Mucosa of rectum (tissue), 2 donors: ENCODE measurements around the gene SOWAHA.

Source experiments
- H3K27ac ChIP-seq, 2 donors: one replicate each; pipeline ENCODE4 v1.7.0; 2013; ENCODE audit warnings: inconsistent platforms in 2 of 2, low read depth in 2 of 2, low read length in 2 of 2
- H3K27me3 ChIP-seq, 2 donors: one replicate each; pipeline ENCODE4 v1.7.0; 2013; ENCODE audit warnings: low read length in 2 of 2; ENCODE audit not compliant: control insufficient read depth in 2 of 2, insufficient read depth in 2 of 2
- H3K36me3 ChIP-seq, 2 donors: one replicate each; pipeline ENCODE4 v1.7.0; 2013; ENCODE audit warnings: low read length in 2 of 2; ENCODE audit not compliant: control insufficient read depth in 2 of 2, insufficient read depth in 2 of 2
- H3K4me1 ChIP-seq, 2 donors: one replicate each; pipeline ENCODE4 v1.7.0; 2013; ENCODE audit warnings: low read length in 2 of 2, mild to moderate bottlenecking in 1 of 2; ENCODE audit not compliant: control insufficient read depth in 2 of 2, insufficient read depth in 2 of 2
- H3K4me3 ChIP-seq, 2 donors: one replicate each; pipeline ENCODE4 v1.7.0; 2013; ENCODE audit warnings: low read length in 2 of 2
- H3K9ac ChIP-seq, 2 donors: one replicate each; pipeline ENCODE4 v1.7.0; 2013; ENCODE audit warnings: low read length in 2 of 2, low read depth in 1 of 2, mild to moderate bottlenecking in 1 of 2
- H3K9me3 ChIP-seq, 2 donors: one replicate each; pipeline ENCODE4 v1.7.0; 2013; ENCODE audit warnings: low read length in 2 of 2; ENCODE audit not compliant: control insufficient read depth in 2 of 2
- donor health status: healthy.
- donor health status: Normal muscosa, but diverticular disease.

SOWAHA gene

DNA sequence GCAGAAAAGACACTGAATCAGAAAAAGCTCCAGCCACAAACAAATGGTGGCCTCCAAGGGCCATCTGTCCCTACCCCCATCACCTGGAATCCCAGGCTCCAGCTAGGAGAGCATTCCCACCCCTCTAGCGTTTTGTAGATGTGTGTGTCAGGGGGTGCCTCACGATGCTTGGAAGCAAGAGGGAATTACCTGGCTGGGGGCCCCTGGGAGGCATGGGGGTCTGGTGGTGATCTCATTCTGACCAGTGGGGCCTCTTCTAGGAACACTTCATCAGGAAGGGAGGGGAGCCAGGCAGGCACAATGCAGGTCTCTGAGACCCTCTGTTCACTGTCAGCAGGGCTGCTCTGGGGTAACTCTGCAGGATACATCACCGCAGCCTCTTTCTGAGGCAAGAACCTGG, 11.3 kb downstream of the SOWAHA start:
- Histone ChIP-seq H3K9ac (no peak overlapping the region), H3K27ac (no peak overlapping the region), H3K9me3 (no peaks in the 10 kb centered on the region), H3K4me1 (peaks cover 11 to 19% of the 10 kb centered on the region in 2 donors), H3K4me3 (no peak overlapping the region), H3K36me3 (peaks cover 14 to 19% of the 10 kb centered on the region in 2 donors), H3K27me3 (peaks cover 0 to 2% of the 10 kb centered on the region in 2 donors)

DNA sequence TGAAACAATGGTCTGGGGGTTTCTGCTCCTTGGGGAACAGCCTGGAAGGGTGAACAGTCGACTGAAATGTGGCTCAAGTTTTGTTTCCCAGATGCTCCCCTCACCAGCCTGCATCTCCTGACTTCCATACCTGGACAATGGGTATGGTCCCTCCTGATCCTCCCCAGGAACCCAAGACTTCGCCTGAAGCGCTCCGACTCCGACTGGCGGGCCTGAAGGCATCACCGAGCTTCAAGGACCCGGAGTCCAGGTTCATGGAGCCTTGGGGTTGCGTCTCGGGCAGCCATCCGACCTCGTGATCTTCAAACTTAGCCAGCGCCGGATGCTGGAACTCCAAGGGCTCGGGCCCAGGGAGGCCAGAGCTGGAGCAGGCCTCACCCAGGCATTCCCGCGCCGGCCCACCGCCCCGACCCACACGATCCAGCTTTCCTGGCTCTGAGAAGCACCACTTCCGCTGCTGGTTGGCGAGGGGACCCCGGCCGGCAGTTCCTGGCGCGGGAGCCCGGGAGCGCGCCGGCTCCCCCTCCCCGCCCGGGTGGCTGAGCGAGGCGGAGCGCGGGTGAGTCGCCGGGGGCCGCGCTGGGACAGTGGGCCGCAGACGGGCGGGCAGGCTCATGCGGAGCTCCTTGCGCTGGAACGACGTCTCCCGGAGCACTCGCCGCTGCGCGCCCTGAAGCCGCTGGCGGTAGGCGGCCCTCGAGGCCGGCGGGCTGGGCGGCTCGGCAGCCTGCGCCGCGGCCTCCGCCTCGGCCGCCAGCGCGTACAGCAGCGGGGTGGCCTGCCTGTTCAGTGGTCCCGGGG, 12.1 kb downstream of the SOWAHA start:
- Histone ChIP-seq H3K27ac (no peak overlapping the region), H3K9ac (no peak overlapping the region), H3K27me3 (peaks cover 0 to 1% of the 10 kb centered on the region in 2 donors), H3K4me1 (peaks cover 10 to 15% of the 10 kb centered on the region in 2 donors), H3K9me3 (no peaks in the 10 kb centered on the region), H3K36me3 (peaks cover 14 to 19% of the 10 kb centered on the region in 2 donors), H3K4me3 (no peak overlapping the region)

GRCh38 chr5:132825834-132826391, 12.8 kb downstream of the SOWAHA start:
- H3K36me3 ChIP-seq = peaks cover 14 to 19% of the 10 kb centered on the region in 2 donors
- H3K27me3 ChIP-seq = no peaks in the 10 kb centered on the region
- H3K4me3 ChIP-seq = no peak overlapping the region
- H3K9me3 ChIP-seq = no peaks in the 10 kb centered on the region
- no peak overlapping the region for H3K27ac ChIP-seq
- H3K9ac ChIP-seq = no peak overlapping the region
- peaks cover 10 to 14% of the 10 kb centered on the region in 2 donors for H3K4me1 ChIP-seq

- Histone ChIP-seq H3K9me3 (no peaks in the 10 kb centered on the region), H3K27ac (no peak overlapping the region), H3K4me3 (no peak overlapping the region), H3K36me3 (peaks cover 14 to 19% of the 10 kb centered on the region in 2 donors), H3K9ac (no peak overlapping the region), H3K4me1 (peaks cover 15 to 21% of the 10 kb centered on the region in 2 donors), H3K27me3 (no peaks in the 10 kb centered on the region)
Observed at GRCh38 chr5:132826424-132827082, 13.5 kb downstream of the SOWAHA start.

DNA sequence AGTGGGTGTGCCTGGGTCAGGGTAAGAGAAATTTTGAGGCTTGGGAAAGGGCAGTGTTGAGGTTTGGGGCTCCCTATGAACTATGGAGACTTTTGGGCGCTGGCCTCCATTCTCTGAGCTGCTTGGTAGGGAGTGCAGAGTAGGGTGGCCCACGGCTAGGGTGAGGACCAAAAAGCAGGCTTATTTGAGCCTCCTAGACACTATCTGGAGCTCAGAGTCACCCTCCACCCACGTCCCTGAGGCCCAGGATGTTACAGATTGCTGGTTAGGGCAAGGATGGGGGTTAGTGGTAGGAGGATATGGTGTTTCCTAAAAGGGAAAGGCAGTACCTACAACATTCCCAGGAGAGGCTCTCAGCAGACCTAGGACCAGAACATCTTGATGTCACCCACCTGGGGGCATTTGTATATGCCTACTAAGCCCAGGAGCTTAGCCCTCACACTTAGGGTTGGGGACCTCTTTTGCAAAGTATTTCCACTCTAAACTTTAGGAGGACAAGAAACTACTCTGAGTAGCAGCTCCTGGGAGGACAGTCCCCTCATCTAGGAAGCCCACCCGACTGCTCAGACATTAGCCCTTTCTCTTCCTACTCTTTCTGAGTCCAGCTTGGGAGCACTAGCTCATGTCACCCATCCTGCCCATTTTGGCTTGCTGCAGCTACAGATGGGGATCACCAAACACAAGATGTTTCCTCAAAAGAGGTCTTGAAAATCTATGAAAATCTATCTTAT, 15.0 kb downstream of the SOWAHA start:
- no peak overlapping the region for H3K4me3 ChIP-seq
- H3K27ac ChIP-seq = no peak overlapping the region
- H3K36me3 ChIP-seq = peaks cover 11 to 19% of the 10 kb centered on the region in 2 donors
- H3K4me1 ChIP-seq = peaks cover 15 to 25% of the 10 kb centered on the region in 2 donors
- no peak overlapping the region for H3K9ac ChIP-seq
- H3K27me3 ChIP-seq = no peaks in the 10 kb centered on the region
- no peaks in the 10 kb centered on the region for H3K9me3 ChIP-seq

GRCh38 chr5:132828846-132829494, 15.9 kb downstream of the SOWAHA start:
- Histone ChIP-seq H3K27ac (peak overlapping the region; percentile 90 to 94), H3K36me3 (peaks cover 10 to 16% of the 10 kb centered on the region in 2 donors), H3K27me3 (no peaks in the 10 kb centered on the region), H3K4me1 (peaks cover 15 to 25% of the 10 kb centered on the region in 2 donors), H3K9me3 (no peaks in the 10 kb centered on the region), H3K4me3 (peak overlapping the region; percentile 70 to 85), H3K9ac (peak overlapping the region; percentile 71 to 90)

DNA sequence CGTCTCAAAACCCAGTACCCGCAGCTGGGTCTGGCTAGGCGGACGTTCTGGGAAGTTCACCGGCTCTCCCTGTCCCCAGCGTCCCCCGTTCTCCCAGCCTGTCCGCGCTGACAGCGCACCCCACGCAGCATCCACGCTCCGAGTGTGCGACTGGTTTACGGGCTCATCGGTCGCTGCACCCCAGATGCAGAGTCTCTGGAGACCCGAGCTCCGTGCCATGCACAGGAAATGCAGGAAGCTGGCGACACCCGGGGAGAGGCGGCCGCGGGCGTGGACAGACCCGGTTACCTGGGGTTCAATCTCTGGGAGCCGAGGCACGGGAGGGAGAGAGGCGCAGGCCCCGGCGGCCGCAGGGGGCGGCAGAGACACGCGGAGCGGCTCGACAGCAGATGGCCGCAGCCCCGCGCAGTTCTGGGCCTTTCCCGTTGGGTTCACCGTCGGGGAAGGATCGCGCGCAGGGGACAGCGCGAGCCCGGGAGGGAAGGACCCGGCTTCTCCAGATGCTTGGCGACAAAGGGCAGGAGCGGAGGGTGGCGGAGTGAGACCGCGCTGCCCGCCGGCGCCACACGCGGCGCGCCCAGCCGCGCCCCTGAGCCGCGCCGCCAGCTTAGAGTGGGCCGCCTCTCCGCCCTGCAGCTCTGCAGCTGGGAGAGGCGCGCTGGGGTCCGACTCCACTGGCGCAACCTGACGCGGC, 16.8 kb downstream of the SOWAHA start:
- Histone ChIP-seq H3K4me1 (peaks cover 15 to 25% of the 10 kb centered on the region in 2 donors), H3K36me3 (peaks cover 2 to 10% of the 10 kb centered on the region in 2 donors), H3K9ac (peak overlapping the region; percentile 71 to 90), H3K27me3 (no peaks in the 10 kb centered on the region), H3K4me3 (peak overlapping the region; percentile 70 to 85), H3K27ac (peak overlapping the region; percentile 90 to 94), H3K9me3 (no peaks in the 10 kb centered on the region)

GRCh38 chr5:132830436-132831094, 17.5 kb downstream of the SOWAHA start, which contains the start of gene SHROOM1:
Gene SHROOM1 (minus strand): TSS chr5:132830647. CDS start chr5:132826140, 4,507 bp downstream.
- Histone ChIP-seq H3K27ac (peak within 1 kb of the TSS; percentile 90 to 94), H3K27me3 (no peaks in the 10 kb centered on the region), H3K9ac (peak within 1 kb of the TSS; percentile 71 to 90), H3K36me3 (peaks cover 0 to 8% of the 10 kb centered on the region in 2 donors), H3K9me3 (no peaks in the 10 kb centered on the region), H3K4me1 (peaks cover 18 to 29% of the 10 kb centered on the region in 2 donors), H3K4me3 (peak within 1 kb of the TSS; percentile 70 to 85)
